ENCODE results near the gene FOXO3. TPM values are rescaled to one million over a fixed set of nuclear protein-coding genes. Genes with fewer than 3 reads are reported as not detected.

Gene FOXO3
- total and polyA plus RNA-seq, 2 of the 8 experiments (the other 6 are each of a cell fraction or from before 2014, with no cell fraction given) = 13.1 to 19.3 TPM

DNA sequence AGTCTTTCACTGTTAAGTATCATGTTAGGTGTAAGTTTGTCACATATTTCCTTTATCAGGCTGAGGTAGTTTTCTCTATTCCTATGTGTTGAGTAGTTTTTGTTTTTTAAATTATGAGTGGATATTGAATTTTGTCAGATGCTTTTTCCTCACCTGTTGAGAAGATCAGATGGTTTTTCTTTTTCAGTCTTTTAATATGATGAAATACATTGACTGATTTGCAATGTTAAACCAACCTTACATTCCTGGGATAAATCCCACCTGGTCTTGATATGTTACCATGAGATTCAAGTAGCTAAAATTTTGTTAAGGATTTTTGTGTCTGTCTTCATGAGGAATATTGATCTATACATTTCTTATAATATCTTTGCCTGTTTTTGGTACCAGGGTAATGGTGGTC lies 52.1 kb downstream of the FOXO3 start:
- Histone ChIP-seq H3K79me2 (ENCODE audit: control insufficient read depth in 1 of 2, insufficient read depth in 2 of 2, low read length in 2 of 2) (peaks cover 0 to 75% of the 10 kb centered on the region in 2 experiments; a peak in 2 of 4 replicates), H3K4ac (replicated peaks; ENCODE audit: insufficient read length, low read depth, low read length) (no peak overlapping the region), H3K27me3 (replicated peaks in 1 of 4; ENCODE audit: control insufficient read depth in 3 of 4, extremely low read depth in 1 of 4, insufficient read depth in 3 of 4, low read length in 3 of 4) (no peaks in the 10 kb centered on the region)

More for the DNA sequence above, 52.1 kb downstream of the FOXO3 start:
- Histone ChIP-seq H2BK5ac (ENCODE audit: low read depth, low read length) (no peak overlapping the region), H2AK5ac (ENCODE audit: low read depth, low read length) (no peak overlapping the region), H3K14ac (ENCODE audit: insufficient read length) (no peak overlapping the region), H3K4me3 (ENCODE audit: extremely low read depth in 1 of 4, insufficient read depth in 2 of 4, low read depth in 3 of 4, low read length in 4 of 4) (no peak overlapping the region), H4K5ac (ENCODE audit: insufficient read length, low read depth, low read length) (no peak overlapping the region), H3K36me3 (ENCODE audit: control insufficient read depth in 2 of 4, insufficient read depth in 4 of 4, low read length in 3 of 4) (no peaks in the 10 kb centered on the region), H3K4me2 (ENCODE audit: insufficient read depth in 1 of 2, low read depth in 2 of 2, low read length in 2 of 2) (no peak overlapping the region), H4K8ac (ENCODE audit: extremely low read depth, insufficient read depth, low read length) (no peak overlapping the region), H2BK20ac (ENCODE audit: low read length) (no peak overlapping the region), H2BK15ac (ENCODE audit: low read length) (no peak overlapping the region), H3K9ac (replicated peaks in 1 of 4; ENCODE audit: extremely low read depth in 1 of 4, low read depth in 3 of 4, low read length in 3 of 4) (no peak overlapping the region), H3K9me3 (ENCODE audit: insufficient read depth in 2 of 2, low read depth in 1 of 2, low read length in 1 of 2) (no peaks in the 10 kb centered on the region), H2BK12ac (ENCODE audit: low read depth, low read length) (no peak overlapping the region), H4K20me1 (replicated peaks in 1 of 2; ENCODE audit: control insufficient read depth in 1 of 2, insufficient read depth in 2 of 2, low read length in 2 of 2) (no peaks in the 10 kb centered on the region), H3K18ac (ENCODE audit: extremely low read depth, low read length) (no peak overlapping the region), H2BK120ac (replicated peaks; ENCODE audit: low read depth, low read length) (no peak overlapping the region), H3K4me1 (replicated peaks in 1 of 4; ENCODE audit: control insufficient read depth in 3 of 4, insufficient read depth in 4 of 4, low read length in 3 of 4) (peaks cover 0 to 8% (median 3%) of the 10 kb centered on the region in 4 experiments; a peak in 5 of 7 replicates), H4K91ac (replicated peaks; ENCODE audit: insufficient read length, low read length) (no peak overlapping the region), H2AFZ (ENCODE audit: low read length) (no peak overlapping the region), H3K56ac (replicated peaks; ENCODE audit: insufficient read length, low read depth, low read length) (no peak overlapping the region), H3K27ac (ENCODE audit: low read depth, low read length) (no peak overlapping the region), H3K23ac (ENCODE audit: insufficient read length) (no peak overlapping the region), H3K79me1 (ENCODE audit: low read depth, low read length) (no peaks in the 10 kb centered on the region), H3K23me2 (ENCODE audit: low read depth, low read length) (no peaks in the 10 kb centered on the region)
- DNase-seq (ENCODE audit: low read depth in 1 of 2, low spot score in 2 of 2) = no peak
- TF ChIP-seq, protein P1, sequence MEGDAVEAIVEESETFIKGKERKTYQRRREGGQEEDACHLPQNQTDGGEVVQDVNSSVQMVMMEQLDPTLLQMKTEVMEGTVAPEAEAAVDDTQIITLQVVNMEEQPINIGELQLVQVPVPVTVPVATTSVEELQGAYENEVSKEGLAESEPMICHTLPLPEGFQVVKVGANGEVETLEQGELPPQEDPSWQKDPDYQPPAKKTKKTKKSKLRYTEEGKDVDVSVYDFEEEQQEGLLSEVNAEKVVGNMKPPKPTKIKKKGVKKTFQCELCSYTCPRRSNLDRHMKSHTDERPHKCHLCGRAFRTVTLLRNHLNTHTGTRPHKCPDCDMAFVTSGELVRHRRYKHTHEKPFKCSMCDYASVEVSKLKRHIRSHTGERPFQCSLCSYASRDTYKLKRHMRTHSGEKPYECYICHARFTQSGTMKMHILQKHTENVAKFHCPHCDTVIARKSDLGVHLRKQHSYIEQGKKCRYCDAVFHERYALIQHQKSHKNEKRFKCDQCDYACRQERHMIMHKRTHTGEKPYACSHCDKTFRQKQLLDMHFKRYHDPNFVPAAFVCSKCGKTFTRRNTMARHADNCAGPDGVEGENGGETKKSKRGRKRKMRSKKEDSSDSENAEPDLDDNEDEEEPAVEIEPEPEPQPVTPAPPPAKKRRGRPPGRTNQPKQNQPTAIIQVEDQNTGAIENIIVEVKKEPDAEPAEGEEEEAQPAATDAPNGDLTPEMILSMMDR (IDR thresholded peaks at IDR 0.05; ENCODE audit: control extremely low read depth in 1 of 3, insufficient read depth in 1 of 3, low read depth in 1 of 3, low read length in 3 of 3) = no peak
- no peak for TF ChIP-seq CHD1 (IDR thresholded peaks at IDR 0.05; ENCODE audit: low read depth, low read length)
- no peak for TF ChIP-seq FOSL1 (IDR thresholded peaks at IDR 0.05; ENCODE audit: insufficient read depth, low read depth, low read length)
- TF ChIP-seq RNF2 (IDR thresholded peaks at IDR 0.05; ENCODE audit: borderline replicate concordance, low read depth, low read length, missing control alignments, poor library complexity, severe bottlenecking) = no peak
- no peak for TF ChIP-seq SP1 (IDR thresholded peaks at IDR 0.05; ENCODE audit: low read depth, low read length)
- CTCF ChIA-PET (ENCODE audit: partially characterized antibody) = interaction anchor here (0.9 kb wide), 1 partner anchor 8 kb away, joined by 3 read pairs; no protein-coding TSS in a partner anchor
- no peak for FAIRE-seq
- POLR2A ChIA-PET (ENCODE audit: partially characterized antibody) = no interaction called here
